Activated naive CD4-positive, alpha-beta T cell treated with anti-CD3 and anti-CD28 coated beads, Interleukin-2, amount 50 U/mL, for 72 hours (primary cell): ENCODE measurements around the gene CRYGA. TPM values are rescaled to one million over a fixed set of nuclear protein-coding genes. Genes with fewer than 3 reads are reported as not detected.
"Not testable (repeated sequence)": the region's sequence is repeated elsewhere in the genome, so short reads cannot be mapped to it uniquely, and the experiment has no call there.

ENCODE experiments used
- ATAC-seq, 2 donors: fragments of 150-1000 bp; cut with Tn5 transposase; 2 replicates each; pipeline ENCODE4 v1.10.0; 2021; ENCODE audit warnings: mild to moderate bottlenecking in 2 of 2, moderate library complexity in 2 of 2
- DNase-seq, 2 donors: peaks; one replicate each; pipeline ENCODE4 v3.0.0; 2021 to 2022; ENCODE audit warnings: low spot score in 2 of 2
- H3K27ac Mint-ChIP-seq, 2 donors: one replicate each; pipeline ENCODE4 v1.8.0; 2022; ENCODE audit warnings: mild to moderate bottlenecking in 2 of 2, mixed read lengths in 2 of 2
- H3K36me3 Mint-ChIP-seq, 2 donors: one replicate each; pipeline ENCODE4 v1.8.0; 2022; ENCODE audit warnings: mixed read lengths in 2 of 2
- H3K9me3 Mint-ChIP-seq, 2 donors: one replicate each; pipeline ENCODE4 v1.8.0; 2022; ENCODE audit warnings: mixed read lengths in 2 of 2
- total RNA-seq, 2 donors: library from RNA; stranded (reverse); gene quantifications; one replicate each; pipeline ENCODE4 v1.2.3, GENCODE V29; 2022

Gene CRYGA
- total RNA-seq, 2 donors from 2014 or later, result not detected

- Mint-ChIP-seq H3K36me3 (no peaks in the 10 kb centered on the region), H3K27ac (no peak overlapping the region), H3K9me3 (no peaks in the 10 kb centered on the region)
- peak in 1 of 2 donors; percentile 66 for DNase-seq
- ATAC-seq, result peak; percentile 96 to 98
Measured at GRCh38 chr2:208175069-208175839, 11.9 kb upstream of the CRYGA start.

GRCh38 chr2:208174144-208174543 is 10.8 kb upstream of the CRYGA start:
- H3K27ac Mint-ChIP-seq, result no peak overlapping the region
- DNase-seq (no peak), ATAC-seq (no peak)
- no peaks in the 10 kb centered on the region for H3K9me3 Mint-ChIP-seq
- no peaks in the 10 kb centered on the region for H3K36me3 Mint-ChIP-seq

GRCh38 chr2:208172125-208172524 is 8.7 kb upstream of the CRYGA start:
- DNase-seq (no peak), ATAC-seq (no peak)
- Mint-ChIP-seq H3K27ac (no peak overlapping the region), H3K9me3 (no peaks in the 10 kb centered on the region), H3K36me3 (no peaks in the 10 kb centered on the region)

- Mint-ChIP-seq H3K9me3 (no peaks in the 10 kb centered on the region), H3K27ac (no peak overlapping the region), H3K36me3 (no peaks in the 10 kb centered on the region)
- DNase-seq, result no peak
- no peak for ATAC-seq
Measured at GRCh38 chr2:208164951-208165755, 1.8 kb upstream of the CRYGA start.

GRCh38 chr2:208156439-208156838 is 7.0 kb downstream of the CRYGA start:
- Mint-ChIP-seq H3K9me3 (no peaks in the 10 kb centered on the region), H3K27ac (no peak overlapping the region), H3K36me3 (no peaks in the 10 kb centered on the region)
- DNase-seq, result no peak
- ATAC-seq, result no peak

- no peak for ATAC-seq
- Mint-ChIP-seq H3K27ac (no peak overlapping the region), H3K9me3 (peaks cover 7% of the 10 kb centered on the region in 2 donors), H3K36me3 (no peaks in the 10 kb centered on the region)
- DNase-seq, result no peak
Measured at GRCh38 chr2:208153156-208153555, 10.2 kb downstream of the CRYGA start.

- DNase-seq, result no peak
- no peak overlapping the region for H3K27ac Mint-ChIP-seq
- H3K9me3 Mint-ChIP-seq, result peaks cover 7% of the 10 kb centered on the region in 2 donors
- no peaks in the 10 kb centered on the region for H3K36me3 Mint-ChIP-seq
- no peak for ATAC-seq
Measured at GRCh38 chr2:208150956-208151355, 12.4 kb downstream of the CRYGA start.

GRCh38 chr2:208150094-208150493 is 13.3 kb downstream of the CRYGA start:
- Mint-ChIP-seq H3K27ac (no peak overlapping the region), H3K9me3 (peaks cover 7% of the 10 kb centered on the region in 2 donors), H3K36me3 (no peaks in the 10 kb centered on the region)
- DNase-seq (no peak), ATAC-seq (no peak)

GRCh38 chr2:208148803-208149202 is 14.6 kb downstream of the CRYGA start:
- Mint-ChIP-seq H3K9me3 (peaks cover 7% of the 10 kb centered on the region in 2 donors), H3K36me3 (no peaks in the 10 kb centered on the region), H3K27ac (no peak overlapping the region)
- ATAC-seq (no peak), DNase-seq (no peak)

GRCh38 chr2:208147759-208148158 is 15.6 kb downstream of the CRYGA start:
- peaks cover 7% of the 10 kb centered on the region in 2 donors for H3K9me3 Mint-ChIP-seq
- DNase-seq (no peak), ATAC-seq (no peak)
- no peaks in the 10 kb centered on the region for H3K36me3 Mint-ChIP-seq
- H3K27ac Mint-ChIP-seq, result no peak overlapping the region

GRCh38 chr2:208147008-208147407 is 16.4 kb downstream of the CRYGA start:
- peaks cover 7% of the 10 kb centered on the region in 2 donors for H3K9me3 Mint-ChIP-seq
- no peak for ATAC-seq
- no peak overlapping the region for H3K27ac Mint-ChIP-seq
- DNase-seq, result no peak
- H3K36me3 Mint-ChIP-seq, result no peaks in the 10 kb centered on the region

GRCh38 chr2:208146006-208146405 is 17.4 kb downstream of the CRYGA start, which contains the start of gene CRYGB:
CRYGB (minus strand) TSS chr2:208146158; CDS start chr2:208146120, 38 bp downstream.
- H3K36me3 Mint-ChIP-seq, result no peaks in the 10 kb centered on the region
- no peak for DNase-seq
- H3K9me3 Mint-ChIP-seq, result peaks cover 7% of the 10 kb centered on the region in 2 donors
- no peak within 1 kb of the TSS for H3K27ac Mint-ChIP-seq
- ATAC-seq, result no peak

- ATAC-seq (no peak), DNase-seq (no peak)
- Mint-ChIP-seq H3K9me3 (peaks cover 0 to under 1% of the 10 kb centered on the region in 2 donors), H3K27ac (no peak overlapping the region), H3K36me3 (peaks cover under 1 to 3% of the 10 kb centered on the region in 2 donors)
Measured at GRCh38 chr2:208142925-208143799, 20.2 kb downstream of the CRYGA start.

- Mint-ChIP-seq H3K36me3 (peaks cover 6 to 9% of the 10 kb centered on the region in 2 donors), H3K27ac (no peak overlapping the region), H3K9me3 (peaks cover 4 to 7% of the 10 kb centered on the region in 2 donors)
- ATAC-seq (no peak), DNase-seq (no peak)
Measured at GRCh38 chr2:208142240-208142924, 21.0 kb downstream of the CRYGA start.

GRCh38 chr2:208139447-208139846 is 23.9 kb downstream of the CRYGA start:
- H3K36me3 Mint-ChIP-seq, result peaks cover 6 to 9% of the 10 kb centered on the region in 2 donors
- DNase-seq (no peak), ATAC-seq (no peak)
- H3K9me3 Mint-ChIP-seq, result peaks cover 4 to 7% of the 10 kb centered on the region in 2 donors
- no peak overlapping the region for H3K27ac Mint-ChIP-seq

- H3K27ac Mint-ChIP-seq, H3K36me3 Mint-ChIP-seq, H3K9me3 Mint-ChIP-seq, DNase-seq, ATAC-seq: not testable (repeated sequence)
Measured at GRCh38 chr2:208138334-208138733, 25.1 kb downstream of the CRYGA start.
